ENCODE measurements around the gene STXBP5. TPM values are rescaled to one million over a fixed set of nuclear protein-coding genes. Genes with fewer than 3 reads are reported as not detected.

The STXBP5 gene
- total and polyA plus RNA-seq, 2 experiments from 2014 or later = 11.1 to 30.3 TPM

DNA sequence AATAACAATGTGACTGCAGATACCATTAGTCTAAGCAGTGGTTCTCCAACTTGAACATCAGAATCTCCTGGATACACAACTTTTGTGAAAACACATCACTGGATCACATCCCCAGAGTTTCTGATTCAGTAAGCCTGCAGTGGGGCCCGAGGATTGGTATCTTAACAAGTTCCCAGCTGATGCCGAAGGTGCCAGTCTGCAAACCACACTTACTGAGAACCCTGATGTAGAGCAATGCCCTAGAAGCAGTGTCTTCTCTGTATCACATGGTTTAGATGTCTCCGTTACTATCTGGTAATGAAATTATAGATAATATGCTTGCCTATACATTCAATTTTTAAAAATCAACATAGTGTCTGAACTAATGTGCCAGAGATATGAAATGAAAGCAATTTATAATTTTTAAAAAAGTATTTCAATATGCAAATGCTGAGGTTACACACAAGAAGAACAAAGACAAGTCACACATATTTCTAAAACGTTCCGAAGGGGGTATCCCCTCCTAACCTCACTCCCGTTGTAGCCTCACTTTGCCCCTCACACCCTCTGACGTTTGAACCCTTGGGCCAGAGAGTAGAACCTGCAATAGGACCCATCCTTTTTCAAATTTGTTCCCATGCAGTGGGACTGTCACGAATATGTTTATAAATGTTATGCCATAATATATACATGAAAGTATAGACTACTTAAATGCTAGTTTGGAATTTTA lies 188.9 kb downstream of the STXBP5 start:
- Histone ChIP-seq H3K27me3 (no peaks in the 10 kb centered on the region), H3K36me3 (replicated peaks; ENCODE audit: insufficient read depth, low read depth) (no peaks in the 10 kb centered on the region), H2AFZ (no peak overlapping the region), H3K9me2 (replicated peaks; ENCODE audit: insufficient read depth) (no peaks in the 10 kb centered on the region), H3K4me3 (no peak overlapping the region), H4K20me1 (ENCODE audit: insufficient read depth, poor library complexity, severe bottlenecking) (no peaks in the 10 kb centered on the region), H3K27ac (no peak overlapping the region), H3K79me2 (no peaks in the 10 kb centered on the region), H3K4me1 (ENCODE audit: insufficient read depth) (no peaks in the 10 kb centered on the region), H3K9me3 (ENCODE audit: low read depth) (no peaks in the 10 kb centered on the region), H3K4me2 (no peak overlapping the region)
- DNase-seq (ENCODE audit: low spot score) = no peak
- WGBS (ENCODE audit: low lambda C conversion rate, missing lambda C conversion rate) = 87% methylated on average over 8 of the region's 8 CpGs
- TF ChIP-seq EZH2phosphoT487 (IDR thresholded peaks at IDR 0.05; ENCODE audit: low read depth, severe bottlenecking, unreplicated experiment) (no peak), CTCF (IDR thresholded peaks at IDR 0.05; ENCODE audit: poor library complexity) (no peak), EZH2 (IDR thresholded peaks at IDR 0.05; ENCODE audit: borderline replicate concordance) (no peak)

DNA sequence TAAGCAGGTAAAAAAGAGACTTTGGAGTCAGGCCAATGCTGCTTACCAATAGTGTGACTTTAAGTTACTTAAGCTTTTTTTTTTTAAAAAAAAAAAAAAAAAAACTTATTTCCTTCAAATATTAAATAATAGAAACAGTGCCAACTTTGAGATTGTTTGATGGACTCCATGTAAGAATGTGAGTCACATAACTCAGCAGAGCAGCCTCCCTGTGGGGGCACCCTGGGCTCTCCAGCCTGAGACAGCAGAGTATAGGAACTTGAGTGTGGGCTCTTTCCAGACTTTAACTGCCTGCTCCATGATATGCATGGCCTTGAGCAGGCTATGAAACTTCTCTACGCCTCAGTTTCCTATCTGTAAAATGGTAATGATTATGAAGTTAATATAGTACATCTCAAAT lies 190.9 kb downstream of the STXBP5 start:
- no peak for DNase-seq (ENCODE audit: low spot score)
- no peaks in the 10 kb centered on the region for H3K36me3 ChIP-seq (replicated peaks; ENCODE audit: insufficient read depth, low read depth)
- no peak overlapping the region for H3K4me2 ChIP-seq
- TF ChIP-seq CTCF (IDR thresholded peaks at IDR 0.05; ENCODE audit: poor library complexity) (no peak), EZH2 (IDR thresholded peaks at IDR 0.05; ENCODE audit: borderline replicate concordance) (no peak), EZH2phosphoT487 (IDR thresholded peaks at IDR 0.05; ENCODE audit: low read depth, severe bottlenecking, unreplicated experiment) (no peak)
- no peaks in the 10 kb centered on the region for H3K27me3 ChIP-seq
- H3K9me3 ChIP-seq (ENCODE audit: low read depth) = no peaks in the 10 kb centered on the region
- WGBS (ENCODE audit: low lambda C conversion rate, missing lambda C conversion rate) = 100% methylated on average over 1 of the region's 1 CpG
- no peaks in the 10 kb centered on the region for H3K79me2 ChIP-seq
- no peak overlapping the region for H2AFZ ChIP-seq
- H4K20me1 ChIP-seq (ENCODE audit: insufficient read depth, poor library complexity, severe bottlenecking) = no peaks in the 10 kb centered on the region
- H3K9me2 ChIP-seq (replicated peaks; ENCODE audit: insufficient read depth) = no peaks in the 10 kb centered on the region
- no peak overlapping the region for H3K27ac ChIP-seq
- no peak overlapping the region for H3K4me3 ChIP-seq
- no peaks in the 10 kb centered on the region for H3K4me1 ChIP-seq (ENCODE audit: insufficient read depth)

DNA sequence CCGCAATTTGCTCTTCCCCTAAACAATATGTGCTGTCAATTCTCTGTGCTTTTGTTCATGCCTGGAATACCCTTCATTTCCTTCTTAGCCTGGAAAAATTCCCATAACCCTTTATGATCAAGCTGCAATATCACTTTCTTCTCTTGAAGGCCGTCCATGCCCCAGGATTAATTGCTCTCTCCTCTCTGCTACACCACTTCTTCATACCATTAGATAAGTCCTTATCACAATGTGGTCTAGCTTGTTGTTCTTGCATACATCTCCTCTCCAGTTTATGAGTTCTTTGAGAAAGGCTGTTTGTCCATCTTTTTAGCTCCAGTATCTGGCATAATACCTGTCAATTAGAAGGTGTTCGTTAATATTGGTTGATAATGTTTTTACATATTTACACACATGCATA lies 193.1 kb downstream of the STXBP5 start:
- WGBS (ENCODE audit: low lambda C conversion rate, missing lambda C conversion rate) = 87% methylated on average over 3 of the region's 3 CpGs
- Histone ChIP-seq H3K79me2 (no peaks in the 10 kb centered on the region), H3K9me3 (ENCODE audit: low read depth) (no peaks in the 10 kb centered on the region)

More for the DNA sequence above, 193.1 kb downstream of the STXBP5 start:
- H3K27ac ChIP-seq = no peak overlapping the region
- no peak for DNase-seq (ENCODE audit: low spot score)
- no peaks in the 10 kb centered on the region for H3K9me2 ChIP-seq (replicated peaks; ENCODE audit: insufficient read depth)
- H3K36me3 ChIP-seq (replicated peaks; ENCODE audit: insufficient read depth, low read depth) = no peaks in the 10 kb centered on the region
- TF ChIP-seq EZH2phosphoT487 (IDR thresholded peaks at IDR 0.05; ENCODE audit: low read depth, severe bottlenecking, unreplicated experiment) (no peak), CTCF (IDR thresholded peaks at IDR 0.05; ENCODE audit: poor library complexity) (no peak), EZH2 (IDR thresholded peaks at IDR 0.05; ENCODE audit: borderline replicate concordance) (no peak)
- H3K27me3 ChIP-seq = no peaks in the 10 kb centered on the region
- no peak overlapping the region for H3K4me3 ChIP-seq
- no peak overlapping the region for H2AFZ ChIP-seq
- no peaks in the 10 kb centered on the region for H3K4me1 ChIP-seq (ENCODE audit: insufficient read depth)
- H4K20me1 ChIP-seq (ENCODE audit: insufficient read depth, poor library complexity, severe bottlenecking) = no peaks in the 10 kb centered on the region
- no peak overlapping the region for H3K4me2 ChIP-seq

All from hepatocyte (in vitro differentiated cells).